Left cardiac atrium (tissue), 4 donors: ENCODE results near the gene WHRN. TPM values are rescaled to one million over a fixed set of nuclear protein-coding genes. Genes with fewer than 3 reads are reported as not detected.

Source experiments
- ATAC-seq, 2 donors: fragments of 200-7000 bp; cut with Tn5 transposase; one replicate each; pipeline ENCODE4 v1.9.1; 2020; ENCODE audit warnings: mild to moderate bottlenecking in 2 of 2, moderate library complexity in 2 of 2
- DNase-seq: peaks from one replicate; pipeline ENCODE4 v3.0.0-alpha.2; 2020
- intact Hi-C, 2 donors: fragments of 100-400 bp; cut with DNase I; formaldehyde crosslinking; loops; one replicate each; pipeline versions ENCODE4 v1.14.1 to v1.15.1; 2022 to 2023
- total RNA-seq, 2 donors: library from RNA; stranded (reverse); fragmentation: NEBNext Ultra II Directional; extraction: Animal tissue kit (Norgen Biotek cat#: 25700); gene quantifications; one replicate each; pipeline ENCODE4 v1.2.1, GENCODE V29; 2021
- donor health status: DM: no; HTN: yes; CAD: no.
- donor health status: DM: no; HTN: yes; CAD: no; lungs with severe emphysema.
- donor health status: DM: yes; HTN: yes; CAD: no.
- donor health status: Dilated cardiomyopathy.

WHRN gene
- total RNA-seq, 2 donors from 2014 or later: 7.0 to 7.8 TPM

GRCh38 chr9:114433086-114433485 lies 72.2 kb downstream of the WHRN start:
- intact Hi-C loops: loop anchor here in 1 of 2 donors (10.0 kb wide), 1 partner anchor 222 kb away; the partner anchor contains the start of gene TEX53
- ATAC-seq (no peak), DNase-seq (no peak)

DNA sequence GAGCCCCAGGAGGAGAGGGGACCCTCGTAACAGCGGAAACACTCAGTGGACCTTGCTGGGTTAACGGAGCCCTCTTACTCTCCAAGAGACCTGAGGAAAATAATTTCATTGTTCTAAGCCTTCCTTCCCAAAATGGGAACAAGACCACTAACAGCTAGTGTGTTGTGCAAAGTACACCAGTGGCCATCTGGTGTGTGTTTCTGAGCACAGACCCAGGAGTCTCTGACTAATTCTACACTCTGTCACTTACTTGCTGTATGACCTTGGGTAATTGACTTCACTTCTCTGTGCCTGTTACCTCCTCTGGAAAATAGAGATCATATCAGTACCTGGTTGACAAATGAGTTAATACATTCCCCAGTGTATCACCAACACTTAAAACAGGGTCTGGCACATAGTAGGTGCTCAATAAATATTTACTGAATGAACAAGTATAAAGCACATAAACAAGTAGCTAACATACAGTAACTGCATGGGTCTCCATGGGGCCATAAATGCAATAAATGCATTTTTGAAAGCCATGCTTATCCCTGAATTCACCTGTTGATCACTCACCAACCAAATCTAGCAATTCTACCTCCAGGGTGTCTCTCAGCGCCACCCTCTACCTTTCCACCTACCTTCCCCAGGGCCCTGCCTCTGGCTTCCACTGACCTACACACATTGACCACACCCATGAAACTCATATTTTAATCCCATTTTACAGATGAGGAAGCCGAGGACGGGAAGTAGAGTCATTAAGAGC lies 72.8 kb downstream of the WHRN start:
- ATAC-seq (no peak), DNase-seq (no peak)
- intact Hi-C loops: loop anchor here in 1 of 2 donors (10.0 kb wide), 1 partner anchor 222 kb away; the partner anchor contains the start of gene TEX53

GRCh38 chr9:114431770-114432169 lies 73.5 kb downstream of the WHRN start:
- ATAC-seq: no peak

GRCh38 chr9:114431003-114431402 lies 74.3 kb downstream of the WHRN start:
- no peak for DNase-seq
- intact Hi-C loops: loop anchor here in 1 of 2 donors (10.0 kb wide), 1 partner anchor 224 kb away; the partner anchor contains the start of gene TEX53
- no peak for ATAC-seq

More at GRCh38 chr9:114431770-114432169, 73.5 kb downstream of the WHRN start:
- no peak for DNase-seq
- intact Hi-C loops: loop anchor here in 1 of 2 donors (10.0 kb wide), 1 partner anchor 223 kb away; the partner anchor contains the start of gene TEX53

DNA sequence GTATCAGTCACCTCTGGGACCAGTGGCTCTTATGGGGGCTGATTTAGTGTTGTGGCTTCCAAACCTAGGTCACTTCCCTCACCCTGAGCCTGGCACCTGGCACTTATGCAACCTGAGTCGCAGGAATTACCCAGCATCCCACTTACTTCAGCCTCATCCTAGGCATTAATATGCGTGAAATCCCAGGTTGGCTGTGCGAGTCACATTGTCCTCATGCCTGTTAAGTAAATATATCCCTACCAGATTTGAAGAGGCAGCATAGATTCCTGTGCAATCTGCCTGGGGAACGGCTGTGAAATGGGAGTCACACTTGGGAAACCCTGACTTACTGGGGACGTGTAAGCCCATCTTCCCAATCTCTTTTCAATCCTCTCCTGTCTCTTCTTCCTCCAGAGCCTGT lies 74.8 kb downstream of the WHRN start:
- DNase-seq (no peak), ATAC-seq (no peak)
- intact Hi-C loops: loop anchor here in 1 of 2 donors (10.0 kb wide), 1 partner anchor 224 kb away; the partner anchor contains the start of gene TEX53

DNA sequence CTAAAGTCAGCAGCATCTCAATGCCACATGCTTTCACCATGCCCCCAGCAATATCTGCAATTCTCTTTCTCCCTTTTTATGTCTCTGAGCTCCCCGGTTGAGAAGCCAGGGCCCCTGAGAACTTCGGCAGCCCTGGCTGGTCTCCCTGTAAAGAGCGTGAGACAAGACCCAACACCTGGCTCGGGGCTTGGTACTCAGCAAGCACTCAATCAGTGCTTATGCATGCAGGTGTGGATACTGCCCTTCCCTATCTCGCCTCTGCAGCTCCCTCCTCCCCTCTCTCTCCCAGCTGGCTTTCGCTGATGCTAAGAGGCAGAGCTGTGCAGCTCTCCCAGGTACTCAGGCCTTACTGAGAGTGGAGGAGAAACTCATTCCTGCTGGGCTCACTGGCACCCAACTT lies 75.8 kb downstream of the WHRN start:
- DNase-seq (no peak), ATAC-seq (no peak)
- intact Hi-C loops: no loop called here

DNA sequence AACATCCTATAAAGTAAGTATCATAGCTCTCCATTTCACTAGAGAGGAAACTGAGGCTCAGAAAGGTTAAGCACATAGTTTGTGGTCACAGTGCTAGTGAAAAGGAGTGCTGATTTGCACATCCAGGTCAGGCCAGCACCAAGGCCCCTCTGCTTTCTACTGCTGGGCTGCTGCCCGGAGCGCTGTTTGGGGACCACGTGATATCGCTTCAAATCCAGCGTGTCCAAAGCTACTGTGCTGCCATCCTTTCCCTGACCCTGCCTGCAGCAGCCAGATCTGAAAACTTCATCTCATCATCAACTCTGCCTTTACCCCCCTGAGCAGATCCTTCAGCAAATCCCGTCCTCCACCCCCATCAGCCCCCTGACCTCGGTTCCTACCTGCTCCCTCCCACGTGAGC lies 76.8 kb downstream of the WHRN start:
- no peak for DNase-seq
- ATAC-seq: no peak
- intact Hi-C loops: no loop called here

- no peak for ATAC-seq
- intact Hi-C loops: no loop called here
- no peak for DNase-seq
Observed at GRCh38 chr9:114427644-114428043, 77.6 kb downstream of the WHRN start.

DNA sequence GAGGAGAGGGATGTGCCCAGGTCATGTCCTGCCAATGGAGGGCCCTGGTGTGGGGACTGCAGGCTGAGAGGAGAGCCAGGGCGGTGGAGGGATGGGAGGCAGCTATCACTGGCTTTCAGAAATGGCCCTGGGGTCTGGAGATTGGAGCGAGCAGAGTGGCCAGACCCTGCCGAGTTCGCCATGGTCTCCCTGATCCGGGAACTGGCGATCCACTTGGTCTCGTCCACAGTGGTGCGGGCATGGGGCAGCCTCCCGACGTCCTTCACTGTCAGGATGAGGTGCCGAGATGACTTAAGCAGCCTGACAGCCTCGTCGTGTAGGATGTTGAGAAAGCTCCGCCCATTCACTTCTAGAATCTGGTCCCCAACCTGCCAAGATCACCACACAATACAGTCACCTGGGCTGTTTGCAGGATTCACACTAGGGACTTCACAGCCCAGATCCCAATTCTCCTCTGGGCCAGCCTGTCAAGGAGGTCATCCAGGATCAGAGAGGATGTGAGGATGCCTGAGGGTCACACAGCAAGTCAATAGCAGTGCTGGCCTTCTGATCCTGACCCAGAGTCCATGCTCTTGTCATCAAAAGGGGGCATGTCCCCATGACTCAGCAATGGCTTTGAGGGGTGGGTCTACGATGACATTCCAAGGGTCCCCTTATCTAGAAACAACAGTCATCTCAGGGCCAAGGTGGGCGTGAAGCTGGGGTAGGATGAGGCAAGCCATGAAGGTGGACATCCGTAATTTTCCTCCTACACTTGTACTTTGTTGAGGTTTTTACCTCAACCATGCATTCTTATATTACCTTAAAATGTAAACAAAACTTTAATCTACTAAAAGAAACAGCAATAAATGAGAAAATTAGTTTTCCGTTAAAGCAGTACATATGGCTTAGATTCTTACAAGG lies 79.0 kb downstream of the WHRN start:
- DNase-seq (no peak), ATAC-seq (no peak)
- intact Hi-C loops: no loop called here

GRCh38 chr9:114425126-114425525 lies 80.1 kb downstream of the WHRN start:
- intact Hi-C loops: no loop called here
- ATAC-seq: no peak
- DNase-seq: no peak

GRCh38 chr9:114424126-114424525 lies 81.1 kb downstream of the WHRN start:
- intact Hi-C loops: no loop called here
- DNase-seq (no peak), ATAC-seq (no peak)

- ATAC-seq (no peak), DNase-seq (no peak)
- intact Hi-C loops: no loop called here
Observed at GRCh38 chr9:114423181-114423580, 82.1 kb downstream of the WHRN start.

GRCh38 chr9:114421147-114421546 lies 84.1 kb downstream of the WHRN start:
- DNase-seq (no peak), ATAC-seq (no peak)
- intact Hi-C loops: no loop called here

DNA sequence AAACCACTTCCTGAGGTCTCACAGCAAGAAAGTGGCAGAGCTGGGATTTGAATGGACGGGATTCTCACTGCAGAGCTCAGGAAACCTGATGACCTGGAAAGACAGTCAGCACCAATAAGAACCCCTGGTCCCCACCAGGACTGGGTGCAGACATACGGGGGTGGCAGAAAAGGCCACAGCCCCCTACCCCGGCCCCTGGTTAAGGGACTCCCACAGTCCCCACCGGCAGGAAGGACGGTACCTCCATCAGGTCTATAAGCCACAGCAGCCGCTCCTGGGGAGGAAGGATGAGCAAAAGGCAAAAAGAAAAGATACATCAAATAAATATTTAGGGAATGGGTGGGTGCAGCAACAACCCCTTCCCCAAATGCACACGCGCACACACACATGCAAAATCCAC lies 85.5 kb downstream of the WHRN start:
- ATAC-seq (no peak), DNase-seq (no peak)
- intact Hi-C loops: loop anchor here in 1 of 2 donors (10.0 kb wide), 2 partner anchors 235 to 595 kb away; partner anchors contain the start of gene TEX53

GRCh38 chr9:114418053-114418452 lies 87.2 kb downstream of the WHRN start:
- intact Hi-C loops: loop anchor here in 1 of 2 donors (10.0 kb wide), 2 partner anchors 237 to 597 kb away; partner anchors contain the start of gene TEX53
- no peak for ATAC-seq
- DNase-seq: no peak

DNA sequence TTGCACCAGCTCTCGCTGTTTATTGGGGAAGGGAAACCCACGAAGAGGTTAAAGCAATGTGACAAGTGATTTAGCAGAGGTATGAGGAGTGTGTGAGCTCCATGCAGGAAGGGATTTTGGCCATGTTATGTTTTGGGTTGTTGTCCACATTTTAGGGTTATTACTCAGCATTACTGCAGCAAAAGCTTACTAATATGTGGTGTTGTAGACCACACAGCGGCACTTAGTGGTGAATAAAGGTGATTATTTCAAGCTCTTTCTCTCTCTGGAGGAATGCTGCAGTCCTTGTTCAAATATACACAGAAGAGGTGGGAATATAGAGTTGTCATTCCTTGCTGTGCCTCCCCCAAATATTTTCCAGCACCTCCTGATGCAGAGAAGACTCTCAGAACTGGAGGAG lies 87.8 kb downstream of the WHRN start:
- no peak for DNase-seq
- intact Hi-C loops: loop anchor here in 1 of 2 donors (10.0 kb wide), 2 partner anchors 237 to 597 kb away; partner anchors contain the start of gene TEX53
- no peak for ATAC-seq

DNA sequence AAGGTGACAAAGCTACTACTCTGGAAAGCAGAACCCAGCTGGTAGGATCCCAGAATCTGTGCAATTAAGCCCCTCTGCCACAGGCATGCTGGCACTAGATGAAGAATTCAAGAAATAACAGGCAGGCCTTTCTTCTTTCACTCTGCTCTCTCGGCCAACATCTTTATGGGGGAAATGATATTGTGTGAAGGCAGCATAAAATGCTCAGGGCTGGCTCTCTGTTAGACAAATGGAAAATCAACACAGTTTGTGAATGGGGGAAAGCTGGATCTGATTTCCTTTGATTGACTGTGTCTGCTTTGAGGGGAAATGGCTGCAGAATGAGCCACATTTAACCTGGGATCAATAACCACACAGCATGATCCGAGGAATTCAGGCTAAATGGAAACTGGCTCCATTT lies 88.4 kb downstream of the WHRN start:
- intact Hi-C loops: loop anchor here in 1 of 2 donors (10.0 kb wide), 2 partner anchors 238 to 598 kb away; partner anchors contain the start of gene TEX53
- ATAC-seq: no peak
- no peak for DNase-seq

GRCh38 chr9:114416290-114416689 lies 89.0 kb downstream of the WHRN start:
- ATAC-seq (no peak), DNase-seq (no peak)
- intact Hi-C loops: loop anchor here in 1 of 2 donors (10.0 kb wide), 2 partner anchors 239 to 599 kb away; partner anchors contain the start of gene TEX53

GRCh38 chr9:114414346-114414745 lies 90.9 kb downstream of the WHRN start:
- intact Hi-C loops: loop anchor here in 1 of 2 donors (10.0 kb wide), 2 partner anchors 240 to 600 kb away; partner anchors contain the start of gene TEX53
- DNase-seq (no peak), ATAC-seq (no peak)
